ENCODE measurements around the gene ZNF177.
"Not testable (repeated sequence)": the region's sequence is repeated elsewhere in the genome, so short reads cannot be mapped to it uniquely, and the experiment has no call there.

Gene ZNF177

DNA sequence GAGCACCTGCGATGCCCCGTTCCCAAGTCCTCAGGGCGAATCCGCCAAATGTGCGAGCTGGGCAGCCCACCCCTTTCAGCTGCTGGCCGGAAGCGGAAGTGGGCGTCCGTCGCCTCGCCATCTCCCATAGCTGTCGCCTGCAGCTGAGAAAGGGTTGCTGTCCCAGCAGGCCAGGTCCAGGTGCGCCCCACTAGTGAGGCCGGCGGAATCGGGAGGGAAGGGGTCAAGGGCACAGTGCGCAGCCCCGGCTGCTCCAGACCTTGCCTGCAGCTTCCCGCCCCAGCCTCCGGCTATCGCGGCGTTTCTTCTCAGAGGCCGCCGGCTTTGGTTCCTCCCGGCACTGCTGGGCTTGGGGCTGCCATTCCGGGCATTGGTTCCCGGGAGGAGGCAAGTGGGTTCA lies at the start of gene ZNF177:
Gene ZNF177, plus strand, starts transcription at position 109 of the 400 bp plus-strand sequence. CDS start 15,299 bp downstream, outside the sequence.
- no peak for DNase-seq (ENCODE audit: low read depth)

DNA sequence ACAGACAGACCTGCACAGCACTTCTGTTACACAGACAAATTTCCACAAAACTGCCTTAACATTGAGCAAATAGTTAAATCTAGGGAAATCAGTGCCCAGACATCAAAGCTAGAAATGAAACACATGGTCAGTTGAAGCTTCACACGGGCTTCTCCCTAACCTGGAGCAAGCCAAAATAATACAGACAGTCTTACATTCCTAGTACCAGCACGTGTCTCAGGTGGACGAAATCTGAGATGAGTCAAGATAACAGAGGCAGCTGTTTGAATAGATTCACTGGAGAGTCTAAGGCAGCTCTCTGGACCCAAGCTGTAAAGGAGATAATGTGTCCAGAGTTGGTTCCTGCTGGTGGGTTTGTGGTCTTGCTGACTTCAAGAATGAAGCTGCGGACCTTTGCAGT lies 49.1 kb upstream of the ZNF177 start:
- DNase-seq (ENCODE audit: low read depth) = no peak

DNA sequence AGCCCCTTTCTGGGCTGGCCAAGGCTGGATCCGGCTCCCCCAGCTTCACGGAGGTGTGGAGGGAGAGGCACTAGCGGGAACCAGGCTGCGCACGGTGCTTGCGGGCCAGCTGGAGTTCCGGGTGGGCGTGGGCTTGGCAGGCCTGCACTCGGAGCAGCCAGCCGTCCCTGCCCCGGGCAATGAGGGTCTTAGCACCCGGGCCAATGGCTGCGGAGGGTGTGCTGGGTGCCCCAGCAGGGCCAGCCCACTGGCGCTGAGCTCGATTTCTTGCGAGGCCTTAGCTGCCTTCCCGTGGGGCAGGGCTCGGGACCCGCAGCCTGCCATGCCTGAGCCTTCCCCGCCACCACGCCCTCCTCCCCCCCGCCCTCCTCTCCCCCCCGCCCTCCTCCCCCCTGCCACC lies 41.5 kb upstream of the ZNF177 start:
- no peak for DNase-seq (ENCODE audit: low read depth)

DNA sequence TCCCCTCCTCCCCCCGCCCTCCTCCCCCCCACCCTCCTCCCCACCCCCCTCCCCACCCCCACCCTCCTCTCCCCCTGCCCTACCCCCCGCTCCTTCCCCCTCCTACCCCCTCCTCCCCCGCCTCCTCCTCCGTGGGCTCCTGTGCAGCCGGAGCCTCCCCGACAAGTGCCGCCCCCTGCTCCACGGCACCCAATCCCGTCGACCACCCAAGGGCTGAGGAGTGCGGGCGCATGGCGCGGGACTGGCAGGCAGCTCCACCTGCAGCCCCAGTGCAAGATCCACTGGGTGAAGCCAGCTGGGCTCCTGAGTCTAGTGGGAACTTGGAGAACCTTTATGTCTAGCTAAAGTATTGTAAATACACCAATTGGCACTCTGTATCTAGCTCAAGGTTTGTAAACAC lies 41.1 kb upstream of the ZNF177 start:
- not testable (repeated sequence) for DNase-seq (ENCODE audit: low read depth)

DNA sequence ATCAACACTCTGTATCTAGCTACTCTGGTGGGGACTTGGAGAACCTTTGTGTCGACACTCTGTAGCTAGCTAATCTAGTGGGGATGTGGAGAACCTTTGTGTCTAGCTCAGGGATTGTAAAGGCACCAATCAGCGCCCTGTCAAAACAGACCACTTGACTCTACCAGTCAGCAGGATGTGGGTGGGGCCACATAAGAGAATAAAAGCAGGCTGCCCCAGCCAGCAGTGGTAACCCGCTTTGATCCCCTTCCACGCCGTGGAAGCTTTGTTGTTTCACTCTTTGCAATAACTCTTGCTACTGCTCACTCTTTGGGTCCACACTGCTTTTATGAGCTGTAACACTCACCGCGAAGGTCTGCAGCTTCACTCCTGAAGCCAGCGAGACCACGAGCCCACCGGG lies 40.6 kb upstream of the ZNF177 start:
- DNase-seq (ENCODE audit: low read depth) = not testable (repeated sequence)

DNA sequence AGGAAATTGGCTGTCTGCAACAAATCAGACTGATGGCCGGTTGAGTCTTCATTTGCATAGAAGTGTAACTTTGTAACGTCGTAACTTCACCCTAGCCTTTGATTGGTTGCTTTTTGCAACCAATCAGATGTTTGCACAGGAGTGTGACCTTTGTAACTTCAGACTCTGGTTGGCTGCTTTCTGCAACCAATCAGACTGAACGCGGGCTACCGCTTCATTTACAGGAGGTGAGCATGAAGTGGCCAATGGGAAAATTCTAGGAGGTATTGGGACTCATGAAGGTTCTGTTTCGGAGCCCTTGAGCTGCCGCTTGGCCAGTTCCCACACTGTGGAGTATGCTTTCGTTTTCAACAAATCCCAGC lies 39.3 kb upstream of the ZNF177 start:
- DNase-seq (ENCODE audit: low read depth) = peak; percentile 86

DNA sequence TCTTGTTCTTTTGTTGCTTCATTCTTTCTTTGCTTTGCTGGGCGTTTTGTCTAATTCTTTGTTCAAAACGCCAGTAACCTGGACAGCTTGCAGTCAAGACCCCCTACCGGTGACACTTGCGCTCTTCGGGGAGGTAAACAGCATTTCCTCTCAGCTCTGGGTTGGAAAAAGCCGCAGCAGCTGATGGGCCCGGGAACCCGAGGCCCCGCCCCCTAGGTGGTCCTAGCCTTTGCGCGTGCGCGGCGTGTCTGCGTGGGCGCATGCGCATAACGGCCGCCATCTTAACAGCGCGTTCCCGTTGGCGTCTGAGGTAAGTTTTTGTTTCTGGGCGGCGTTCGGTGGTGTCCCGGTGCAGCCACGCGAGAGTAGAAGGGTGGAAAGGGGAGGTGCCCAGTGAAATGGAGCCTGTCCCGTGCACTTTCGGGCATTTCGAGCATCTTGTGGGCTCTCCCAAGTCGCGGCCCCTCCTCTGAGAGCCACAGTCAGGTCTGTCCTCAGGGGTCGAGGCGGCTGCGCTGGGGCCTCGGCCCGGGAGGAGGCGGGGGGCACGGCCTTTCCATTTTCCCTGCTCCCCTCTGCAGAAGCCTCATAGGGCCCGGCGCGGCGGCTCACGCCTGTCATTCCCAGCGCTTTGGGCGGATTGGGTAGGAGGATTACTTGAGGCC lies 38.8 kb upstream of the ZNF177 start, which contains the start of gene ZNF559:
Gene ZNF559, plus strand, starts transcription at position 261 of the 665 bp plus-strand sequence. CDS start 14,371 bp downstream, outside the sequence.
- peak; percentile 93 for DNase-seq (ENCODE audit: low read depth)

DNA sequence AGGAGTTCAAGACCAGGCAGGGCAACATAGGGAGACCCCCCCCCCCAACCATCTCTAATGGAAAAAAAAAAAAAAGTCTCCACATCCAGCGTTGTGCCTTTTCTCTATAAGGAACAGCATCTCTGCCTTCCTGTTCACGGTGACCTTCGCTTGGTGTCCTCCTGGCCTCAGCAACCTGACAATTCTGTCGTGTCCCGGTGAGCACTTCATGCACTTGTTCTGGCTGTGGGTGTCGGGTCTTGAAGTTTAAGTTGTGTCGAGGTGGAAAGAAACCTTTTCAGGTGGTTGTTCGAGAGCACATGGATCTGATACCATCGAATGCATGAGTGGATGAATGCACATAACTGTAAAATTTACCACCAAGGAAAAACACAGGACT lies 38.2 kb upstream of the ZNF177 start:
- no peak for DNase-seq (ENCODE audit: low read depth)

DNA sequence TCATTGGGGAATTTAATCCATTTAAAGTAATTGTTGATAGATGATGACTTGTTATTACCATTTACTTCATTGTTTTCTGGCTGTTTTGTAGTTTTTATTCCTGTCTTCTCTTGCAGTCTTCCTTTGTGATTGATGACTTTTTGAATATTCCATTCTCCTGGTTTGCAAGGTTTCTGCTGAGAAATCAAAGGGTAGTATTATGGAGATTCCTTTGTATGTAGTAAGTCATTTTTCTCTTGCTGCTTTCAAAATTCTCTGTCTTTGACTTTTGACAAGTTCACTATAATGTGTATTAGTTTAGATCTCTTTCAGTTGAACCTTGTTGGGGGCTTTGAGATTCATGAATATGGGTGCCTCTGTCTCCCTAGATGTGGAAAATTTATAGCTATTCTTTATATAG lies 32.8 kb upstream of the ZNF177 start:
- no peak for DNase-seq (ENCODE audit: low read depth)

DNA sequence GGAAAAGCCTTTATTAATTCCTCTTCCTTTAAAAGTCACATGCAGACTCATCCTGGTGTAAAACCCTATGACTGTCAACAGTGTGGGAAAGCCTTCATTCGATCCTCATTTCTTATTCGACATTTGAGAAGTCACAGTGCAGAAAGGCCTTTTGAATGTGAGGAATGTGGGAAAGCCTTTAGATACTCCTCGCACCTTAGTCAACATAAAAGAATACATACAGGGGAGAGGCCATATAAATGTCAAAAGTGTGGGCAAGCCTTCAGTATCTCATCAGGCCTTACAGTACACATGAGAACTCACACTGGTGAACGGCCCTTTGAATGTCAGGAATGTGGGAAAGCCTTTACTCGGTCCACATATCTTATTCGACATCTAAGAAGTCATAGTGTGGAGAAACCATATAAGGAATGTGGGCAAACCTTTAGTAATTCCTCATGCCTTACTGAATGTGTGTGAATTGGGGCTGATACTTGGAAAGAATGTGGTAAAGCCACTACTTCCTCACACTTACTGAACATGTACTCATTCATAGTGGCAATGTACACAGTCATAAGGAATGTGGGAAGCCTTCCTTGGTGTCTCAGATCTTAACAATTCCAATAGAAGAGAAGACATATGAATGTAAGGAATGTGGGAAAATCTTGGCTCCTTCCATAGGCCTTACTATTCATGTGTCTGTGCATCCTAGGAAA lies 20.1 kb upstream of the ZNF177 start:
- no peak for DNase-seq (ENCODE audit: low read depth)

DNA sequence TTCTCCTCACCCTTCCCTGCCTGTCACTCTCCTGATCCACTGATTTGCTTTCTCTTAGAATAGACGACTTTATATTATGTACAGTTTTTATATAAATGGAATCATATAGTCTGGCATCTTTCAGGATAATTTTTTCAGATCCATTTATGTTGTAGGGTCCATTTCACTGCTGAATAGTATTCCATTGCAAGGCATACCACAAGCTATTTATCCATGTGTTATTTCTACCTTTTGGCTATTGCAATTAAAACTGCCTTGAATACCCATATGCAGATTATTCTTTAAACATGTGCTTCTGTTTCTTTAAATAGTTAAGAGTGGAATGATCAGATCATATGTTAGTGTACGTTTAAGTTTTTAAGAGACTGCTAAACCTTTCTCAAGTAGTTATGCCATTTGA lies 17.8 kb upstream of the ZNF177 start:
- no peak for DNase-seq (ENCODE audit: low read depth)

DNA sequence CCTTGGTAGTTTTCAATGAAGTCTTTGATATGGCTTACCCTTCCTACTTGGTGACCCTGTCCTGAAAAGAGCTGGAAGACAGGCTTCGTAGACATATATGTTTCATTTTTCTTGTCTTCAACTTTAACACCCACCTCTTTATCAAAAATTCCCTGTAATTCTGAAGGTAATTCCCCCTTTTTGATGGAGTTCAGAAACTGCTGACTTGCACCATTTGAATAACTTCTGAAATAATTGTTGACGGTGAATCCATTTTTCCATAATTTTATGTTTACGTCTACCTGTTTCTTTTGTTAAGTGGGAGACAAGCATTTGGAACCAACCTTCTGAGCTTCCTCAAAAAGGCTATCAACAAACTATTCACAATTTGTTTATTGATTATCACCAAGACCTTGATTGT lies 14.6 kb upstream of the ZNF177 start:
- DNase-seq (ENCODE audit: low read depth) = no peak

DNA sequence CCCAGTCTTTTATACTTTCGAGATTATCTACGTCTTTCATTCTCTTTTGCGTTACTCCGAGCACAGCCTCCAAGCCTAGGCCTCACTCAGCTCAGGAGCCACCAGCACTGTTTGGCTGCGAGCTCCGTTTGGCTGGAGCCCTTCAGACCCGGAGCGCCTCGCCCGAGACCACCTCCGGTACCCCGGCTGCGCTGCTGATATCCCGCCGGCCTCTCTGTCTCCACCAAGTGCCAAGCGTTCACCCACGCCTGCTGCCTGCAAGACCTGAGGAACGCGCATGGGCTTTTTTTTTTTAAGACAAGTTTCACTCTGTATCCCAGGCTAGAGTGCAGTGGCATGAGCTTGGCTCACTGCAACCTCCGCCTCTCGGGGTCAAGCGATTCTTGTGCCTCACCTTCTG lies 14.1 kb upstream of the ZNF177 start:
- DNase-seq (ENCODE audit: low read depth) = no peak

DNA sequence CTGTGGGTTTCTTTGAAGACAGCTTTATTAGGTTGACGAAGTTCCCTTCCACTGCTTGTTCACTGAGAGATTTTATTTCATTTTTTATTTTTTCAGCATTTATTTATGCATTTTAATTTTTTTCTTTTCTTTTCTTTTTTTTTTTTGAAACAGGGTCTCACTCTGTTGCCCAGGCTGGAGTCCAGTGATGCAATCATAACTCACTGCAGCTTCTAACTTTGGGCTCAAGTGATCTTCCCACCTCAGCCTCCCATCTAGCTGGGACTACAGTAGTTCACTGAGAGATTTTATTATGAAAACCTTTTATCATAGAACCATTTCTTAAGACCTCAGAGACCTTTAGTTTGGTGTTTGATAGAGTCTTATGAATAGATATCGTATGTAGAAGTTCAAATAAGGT lies 10.3 kb upstream of the ZNF177 start:
- no peak for DNase-seq (ENCODE audit: low read depth)

DNA sequence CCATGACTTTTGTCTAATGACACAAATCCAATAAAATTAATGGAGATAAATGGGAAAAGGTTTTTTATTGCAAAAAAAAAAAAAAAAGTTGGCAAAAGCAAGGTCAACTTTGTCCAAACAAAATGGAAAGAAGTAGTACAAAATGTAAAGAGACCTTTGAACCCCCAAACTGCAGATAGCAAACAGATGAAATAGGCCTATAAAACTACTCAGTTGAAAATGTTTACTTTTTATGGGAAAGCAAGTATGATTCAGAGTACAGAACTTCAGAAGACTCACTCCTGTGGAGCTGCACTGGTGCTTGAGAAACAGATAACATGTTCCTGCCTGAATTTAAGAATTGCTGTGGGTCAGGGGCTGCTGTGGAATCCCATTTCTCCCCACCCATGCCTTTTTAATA lies 9.8 kb upstream of the ZNF177 start:
- no peak for DNase-seq (ENCODE audit: low read depth)

DNA sequence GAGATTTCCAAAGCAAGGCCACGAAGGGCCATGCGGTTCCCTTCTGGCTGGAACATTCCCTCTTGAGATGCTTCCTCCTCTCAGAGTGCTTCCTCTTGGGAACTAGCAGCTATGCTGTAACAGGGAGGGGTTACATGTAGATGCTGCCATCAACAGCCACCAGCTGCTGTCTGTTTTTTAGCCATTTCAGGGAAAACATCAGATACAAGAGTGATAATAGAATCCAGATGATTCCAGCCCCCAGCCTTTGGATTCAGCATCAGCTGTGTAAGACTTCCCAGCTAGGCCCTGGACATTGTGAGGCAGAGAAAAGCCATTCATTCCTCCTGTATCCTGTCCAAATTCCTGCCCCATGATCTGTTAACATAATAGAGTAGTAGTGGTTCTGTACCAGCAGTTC lies 8.2 kb upstream of the ZNF177 start:
- no peak for DNase-seq (ENCODE audit: low read depth)

DNA sequence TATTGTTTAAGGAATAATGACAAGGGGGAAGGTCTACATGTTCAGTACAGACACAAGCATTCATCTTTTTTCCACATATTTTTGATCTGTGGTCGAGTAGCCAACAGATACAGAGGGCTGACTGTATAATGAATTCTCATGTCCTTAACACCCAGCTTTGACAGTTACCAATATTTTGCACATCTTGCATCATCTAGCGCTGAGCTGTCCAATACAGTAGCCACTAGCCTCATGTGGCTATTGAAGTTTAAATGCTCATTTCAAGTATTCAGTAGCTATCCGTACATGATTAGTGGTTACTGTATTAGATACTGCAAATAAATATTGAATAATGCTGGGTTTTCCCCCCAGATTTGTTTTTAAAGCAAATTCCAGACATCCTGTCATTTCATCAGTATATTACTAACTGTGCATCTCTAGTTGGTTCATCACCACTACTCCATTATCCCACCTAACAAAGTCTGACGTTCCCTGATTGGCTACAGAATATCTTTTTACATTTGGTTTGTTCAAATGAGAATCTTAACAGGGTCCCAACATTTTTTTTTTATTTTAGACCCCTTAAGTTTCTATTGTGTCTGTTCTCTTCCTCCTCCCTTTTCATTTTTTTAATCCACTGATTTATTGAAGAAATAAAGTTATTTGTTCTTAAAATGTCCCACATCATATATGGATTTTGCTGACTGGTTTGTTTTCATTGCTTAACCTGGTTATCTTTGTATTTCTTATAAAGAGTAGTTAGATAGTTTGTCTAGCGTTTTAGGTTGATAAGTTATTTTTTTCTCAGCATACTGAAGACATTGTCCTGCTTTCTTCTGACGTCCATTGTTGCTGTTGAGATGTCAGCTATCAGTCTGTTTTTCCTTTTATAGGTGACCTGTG lies 8.2 kb downstream of the ZNF177 start:
- no peak for DNase-seq (ENCODE audit: low read depth)

DNA sequence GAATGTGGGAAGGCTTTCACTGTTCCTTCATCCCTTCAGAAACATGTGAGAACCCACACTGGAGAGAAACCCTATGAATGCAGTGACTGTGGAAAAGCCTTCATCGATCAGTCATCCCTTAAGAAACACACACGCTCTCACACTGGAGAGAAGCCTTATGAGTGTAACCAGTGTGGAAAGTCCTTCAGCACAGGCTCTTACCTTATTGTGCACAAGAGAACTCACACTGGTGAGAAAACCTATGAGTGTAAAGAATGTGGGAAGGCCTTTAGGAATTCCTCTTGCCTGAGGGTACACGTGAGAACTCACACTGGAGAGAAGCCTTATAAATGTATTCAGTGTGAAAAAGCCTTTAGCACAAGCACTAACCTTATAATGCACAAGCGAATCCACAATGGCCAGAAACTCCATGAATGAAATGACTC lies 18.6 kb downstream of the ZNF177 start:
- DNase-seq (ENCODE audit: low read depth) = no peak

DNA sequence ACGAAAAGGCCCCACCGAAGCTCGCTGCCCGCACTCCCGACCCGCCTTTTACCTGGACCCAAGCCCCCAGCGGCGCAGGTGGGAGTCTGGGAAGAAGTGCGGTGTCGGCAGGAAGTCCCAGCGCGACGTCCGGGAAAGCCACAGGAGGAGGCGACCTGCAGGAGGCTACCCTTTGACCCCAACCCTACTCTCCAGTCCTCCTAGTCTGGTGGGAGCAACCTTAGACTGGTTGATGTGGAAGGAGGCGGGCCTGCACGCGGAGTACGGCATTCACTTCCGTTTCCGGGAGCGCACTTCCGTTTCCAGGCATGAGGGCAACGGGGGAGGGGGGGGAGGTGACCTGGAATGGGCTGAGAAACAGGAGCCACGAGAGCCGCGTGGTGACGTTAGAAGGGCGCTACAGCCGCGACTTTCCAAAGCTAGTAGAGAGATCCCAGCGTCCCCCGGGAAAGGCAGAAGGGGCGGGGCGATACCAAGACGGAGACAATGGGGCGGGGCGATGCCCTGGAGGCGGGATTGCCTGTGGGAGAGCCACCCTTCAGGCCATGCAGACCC lies 44.1 kb downstream of the ZNF177 start:
- peak; percentile 76 for DNase-seq (ENCODE audit: low read depth)

DNA sequence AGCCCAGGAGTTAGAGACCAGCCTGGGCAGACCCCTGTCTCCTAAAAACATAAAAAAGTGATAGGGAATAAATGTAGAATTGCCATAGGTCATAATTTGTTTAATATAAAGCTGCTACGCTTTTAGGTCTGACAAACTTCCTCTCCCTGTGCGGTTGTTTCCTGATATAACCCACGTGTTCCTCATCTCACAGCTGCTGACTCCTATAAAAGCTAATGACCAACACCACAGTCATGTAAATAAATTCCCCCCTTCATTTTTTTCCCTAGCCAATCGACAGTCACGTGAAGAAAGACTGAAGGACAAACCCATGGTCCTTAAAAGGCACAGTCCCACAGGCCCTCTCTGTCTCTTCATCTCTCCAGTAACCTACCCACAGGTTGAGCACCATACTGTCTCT lies 45.0 kb downstream of the ZNF177 start:
- no peak for DNase-seq (ENCODE audit: low read depth)

DNA sequence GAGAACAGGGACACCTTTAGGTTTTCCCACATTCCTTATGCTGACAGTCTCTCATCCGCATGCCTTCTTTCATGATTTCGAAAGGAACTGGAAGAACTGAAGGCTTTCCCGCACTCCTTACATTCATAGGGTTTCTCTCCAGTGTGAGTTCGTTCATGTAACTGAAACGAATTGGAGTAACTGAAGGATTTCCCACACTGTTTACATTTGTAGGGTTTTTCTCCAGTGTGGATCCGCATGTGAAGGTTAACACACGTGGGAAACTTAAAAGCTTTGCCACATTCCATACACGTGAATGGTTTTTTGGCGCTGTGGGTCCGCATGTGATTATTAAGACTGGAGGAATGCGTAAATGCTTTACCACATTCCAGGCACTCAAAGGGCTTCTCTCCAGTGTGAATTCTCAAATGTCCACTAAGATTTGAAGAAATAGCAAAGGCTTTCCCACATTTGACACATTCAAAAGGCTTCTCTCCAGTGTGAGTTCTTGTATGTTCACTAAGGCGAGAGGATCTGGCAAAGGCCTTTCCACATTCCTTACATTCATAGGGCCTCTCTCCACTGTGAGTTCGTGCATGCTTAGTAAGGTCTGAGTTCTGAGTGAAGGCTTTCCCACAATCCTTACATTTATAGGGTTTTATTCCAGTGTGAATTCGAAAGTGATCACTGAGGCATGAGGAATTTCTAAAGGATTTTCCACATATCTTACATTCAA lies 50.6 kb downstream of the ZNF177 start:
- no peak for DNase-seq (ENCODE audit: low read depth)

DNA sequence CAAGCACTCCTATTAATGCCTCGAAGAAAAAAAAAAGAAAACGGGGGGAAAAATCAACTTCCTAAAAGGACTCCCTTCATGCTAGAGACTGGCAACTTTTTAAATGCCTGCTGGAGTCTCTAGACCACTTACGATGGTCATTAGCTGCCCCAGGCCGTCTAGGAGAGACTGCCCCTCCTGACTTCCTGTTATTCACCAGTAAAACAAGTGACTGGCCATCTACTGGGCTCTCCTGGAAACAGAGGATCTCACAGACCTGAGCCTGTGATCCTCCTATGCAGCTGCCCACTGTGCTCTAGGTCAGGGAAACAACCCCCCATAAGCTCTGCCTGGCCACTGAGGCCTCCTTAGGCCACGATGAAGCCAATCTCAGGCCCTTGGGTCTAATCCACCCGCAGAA lies 65.1 kb downstream of the ZNF177 start:
- no peak for DNase-seq (ENCODE audit: low read depth)
